OCI-LY3 (cell line): ENCODE measurements around the gene CES1.
"Not testable (repeated sequence)": the region's sequence is repeated elsewhere in the genome, so short reads cannot be mapped to it uniquely, and the experiment has no call there.

Source experiments
- EZH2phosphoT487 ChIP-seq: fragments of 200-600 bp; shearing (Covaris generic); IDR thresholded peaks from 2 replicates; pipeline ENCODE4 v1.6.1; 2018; ENCODE audit warnings: antibody characterized with exemption, mixed run types, low read depth
- TF ChIP-seq, protein P1 (sequence below): fragments of 200-600, 300-600 bp; sonication (generic); IDR thresholded peaks from 2 replicates; pipeline ENCODE4 v1.5.1; 2014; ENCODE audit warnings: antibody characterized with exemption, low read length, low read depth

- TF ChIP-seq, protein P1, sequence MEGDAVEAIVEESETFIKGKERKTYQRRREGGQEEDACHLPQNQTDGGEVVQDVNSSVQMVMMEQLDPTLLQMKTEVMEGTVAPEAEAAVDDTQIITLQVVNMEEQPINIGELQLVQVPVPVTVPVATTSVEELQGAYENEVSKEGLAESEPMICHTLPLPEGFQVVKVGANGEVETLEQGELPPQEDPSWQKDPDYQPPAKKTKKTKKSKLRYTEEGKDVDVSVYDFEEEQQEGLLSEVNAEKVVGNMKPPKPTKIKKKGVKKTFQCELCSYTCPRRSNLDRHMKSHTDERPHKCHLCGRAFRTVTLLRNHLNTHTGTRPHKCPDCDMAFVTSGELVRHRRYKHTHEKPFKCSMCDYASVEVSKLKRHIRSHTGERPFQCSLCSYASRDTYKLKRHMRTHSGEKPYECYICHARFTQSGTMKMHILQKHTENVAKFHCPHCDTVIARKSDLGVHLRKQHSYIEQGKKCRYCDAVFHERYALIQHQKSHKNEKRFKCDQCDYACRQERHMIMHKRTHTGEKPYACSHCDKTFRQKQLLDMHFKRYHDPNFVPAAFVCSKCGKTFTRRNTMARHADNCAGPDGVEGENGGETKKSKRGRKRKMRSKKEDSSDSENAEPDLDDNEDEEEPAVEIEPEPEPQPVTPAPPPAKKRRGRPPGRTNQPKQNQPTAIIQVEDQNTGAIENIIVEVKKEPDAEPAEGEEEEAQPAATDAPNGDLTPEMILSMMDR = not testable (repeated sequence)
- not testable (repeated sequence) for TF ChIP-seq EZH2phosphoT487
Observed at GRCh38 chr16:55759965-55760309, 73.0 kb downstream of the CES1 start.
